Non-pigmented ciliary epithelial cell (primary cell): ENCODE measurements around the gene ALDOA.
"Not testable (repeated sequence)": the region's sequence is repeated elsewhere in the genome, so short reads cannot be mapped to it uniquely, and the experiment has no call there.

Source experiments
- DNase-seq: peaks from one replicate; pipeline ENCODE4 v3.0.0-alpha.2; 2010; ENCODE audit warnings: low read depth

The ALDOA gene

DNA sequence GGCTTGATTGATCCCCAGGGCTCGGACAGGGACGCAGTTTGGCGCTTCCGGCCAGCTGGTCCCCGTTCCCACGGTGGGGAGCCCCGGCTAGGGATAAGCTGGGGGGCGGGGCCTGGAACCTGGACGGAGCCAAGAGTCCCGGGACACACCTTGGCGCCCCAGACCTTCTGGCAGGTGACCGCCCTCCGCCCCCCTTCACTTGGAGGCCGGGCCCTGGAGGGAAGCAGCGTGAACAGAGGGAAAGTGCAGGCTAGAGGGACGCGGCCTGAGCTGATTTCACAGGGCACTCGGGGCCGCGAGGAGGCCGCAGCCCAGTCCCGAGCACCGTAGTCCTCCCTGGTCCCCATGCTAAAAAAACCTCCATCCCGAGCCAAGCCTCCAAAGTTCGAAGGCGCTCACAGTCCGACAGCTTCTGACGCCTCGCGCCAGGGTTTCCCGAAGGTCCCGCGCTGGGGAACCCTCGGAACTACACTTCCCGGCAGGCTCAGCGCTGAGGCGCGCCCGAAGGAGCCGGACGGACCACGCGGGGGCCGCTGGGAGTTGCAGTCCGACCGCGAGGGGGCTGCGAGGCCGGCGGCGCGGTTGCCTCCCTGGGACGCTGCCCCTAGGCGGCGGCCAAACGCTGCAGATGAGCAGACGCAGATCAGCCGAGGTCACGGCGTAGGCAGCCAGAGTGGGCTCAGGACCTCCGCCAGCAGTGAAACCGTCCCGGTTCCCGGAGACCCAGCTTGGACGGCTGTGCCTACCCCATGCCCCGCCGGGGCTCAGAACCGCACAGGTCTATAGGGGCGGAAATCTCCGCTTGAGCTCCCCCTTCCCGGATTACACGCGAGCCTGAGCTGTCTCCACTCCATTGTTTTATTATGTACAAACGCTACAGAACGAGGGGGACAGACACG is 26.2 kb downstream of the ALDOA start, which contains the start of gene TBX6:
TSS of gene TBX6 (minus strand) at position 451 of the 899 bp plus-strand sequence. CDS start 731 bp downstream, outside the sequence.
- DNase-seq: no peak

DNA sequence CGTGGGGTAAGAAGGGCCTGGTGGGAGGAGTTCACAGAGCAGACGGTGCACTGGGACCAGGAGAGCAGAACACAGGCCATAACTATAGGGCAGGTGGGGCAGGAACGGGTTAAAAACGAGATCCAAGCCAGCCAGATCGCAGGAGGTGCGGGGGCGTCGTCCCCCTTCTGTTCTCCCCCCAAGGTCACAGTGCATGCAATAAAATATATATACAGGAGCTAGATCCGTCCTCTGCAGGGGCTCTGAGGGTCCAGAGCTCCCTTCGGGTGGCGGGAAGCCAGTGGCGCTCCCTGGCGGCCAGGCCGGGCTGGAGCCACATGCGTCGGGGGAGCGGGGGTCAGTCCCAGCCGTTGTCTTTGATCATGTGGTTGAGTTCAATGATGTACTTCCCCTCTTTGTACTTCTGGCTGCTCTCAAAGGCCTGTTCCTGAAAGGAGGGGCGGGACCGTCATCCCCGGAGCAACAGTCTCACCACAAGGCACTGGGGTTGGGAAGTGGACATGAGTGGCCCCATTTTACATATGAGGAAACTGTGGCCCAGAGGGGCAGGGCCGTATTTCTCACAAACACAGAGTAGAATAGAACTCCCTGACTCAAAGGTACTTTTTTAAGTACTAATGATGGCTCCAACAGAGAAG is 26.9 kb downstream of the ALDOA start:
- no peak for DNase-seq

DNA sequence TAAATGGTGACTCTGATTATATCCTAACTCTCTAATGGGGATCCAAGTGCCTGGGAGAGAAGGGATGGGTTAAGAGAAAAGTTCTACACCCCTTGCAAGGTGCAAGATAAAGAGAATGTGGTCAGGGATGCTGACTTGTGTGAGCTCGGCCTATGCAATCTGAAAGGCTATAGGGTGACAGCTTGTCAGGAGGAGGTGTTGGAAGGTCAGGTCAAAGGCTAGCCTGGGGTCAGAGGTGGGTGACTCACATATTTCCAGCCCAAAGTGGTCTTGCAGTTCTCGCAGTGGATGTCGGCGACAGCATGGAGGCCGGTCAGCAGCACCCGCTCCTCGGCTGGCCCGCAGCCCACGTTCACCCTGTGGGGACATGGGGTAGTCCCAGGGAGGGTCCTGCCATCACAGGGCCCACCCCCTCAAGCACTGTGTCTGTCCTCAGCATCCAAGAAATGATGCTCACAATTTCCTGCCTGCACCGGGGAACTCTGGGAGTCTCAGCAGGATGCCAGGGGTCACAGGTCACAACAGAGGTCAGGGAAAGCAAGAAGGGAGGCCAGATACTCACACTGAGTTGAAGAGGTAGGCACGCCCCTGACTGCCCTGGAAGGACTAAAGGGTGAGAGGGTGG is 29.1 kb downstream of the ALDOA start:
- no peak for DNase-seq

DNA sequence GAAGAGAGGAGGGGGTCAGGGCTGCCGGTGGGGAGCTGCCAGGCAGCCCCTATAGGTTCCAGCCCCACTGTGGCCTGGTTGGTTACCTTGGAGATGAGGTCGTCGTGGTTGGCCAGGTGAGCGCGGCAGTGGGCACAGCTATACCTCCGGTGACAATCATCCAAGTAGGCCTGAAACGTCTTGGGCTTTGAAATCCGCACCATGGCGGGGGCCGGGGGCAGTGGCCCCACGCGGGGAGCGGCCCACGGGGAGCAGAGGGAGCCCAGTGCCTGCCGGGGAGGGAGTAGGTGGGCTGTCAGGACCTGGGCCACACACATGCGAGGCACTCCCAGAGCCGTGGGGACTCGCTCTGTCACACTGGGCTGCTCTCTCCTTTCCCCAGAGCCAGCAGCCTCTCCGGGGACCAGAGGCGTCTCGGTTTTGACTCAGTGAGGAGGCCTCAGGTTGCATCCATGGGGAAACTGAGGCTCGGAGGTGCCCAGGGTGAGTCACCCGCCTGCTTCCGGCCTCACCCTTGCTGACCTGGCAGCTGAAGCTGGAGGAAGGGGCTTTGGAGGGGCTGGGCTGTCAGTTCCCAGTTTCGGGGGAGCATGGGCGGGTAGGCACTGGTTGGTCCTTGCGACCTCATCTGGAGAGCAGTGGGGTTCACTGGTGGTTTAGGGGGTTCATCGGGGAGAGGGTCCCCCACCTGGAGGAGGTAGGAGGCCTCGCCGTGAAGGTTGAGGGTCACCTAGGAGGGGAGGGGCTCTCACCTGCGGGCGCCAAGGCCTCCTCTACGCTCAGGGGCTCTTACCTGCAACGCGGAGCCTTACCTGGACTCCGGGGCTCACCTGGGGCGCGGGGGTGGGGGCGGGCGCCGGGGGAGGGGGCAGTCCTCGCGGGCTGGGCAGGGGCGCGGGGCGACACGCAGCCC is 29.9 kb downstream of the ALDOA start:
- no peak for DNase-seq

DNA sequence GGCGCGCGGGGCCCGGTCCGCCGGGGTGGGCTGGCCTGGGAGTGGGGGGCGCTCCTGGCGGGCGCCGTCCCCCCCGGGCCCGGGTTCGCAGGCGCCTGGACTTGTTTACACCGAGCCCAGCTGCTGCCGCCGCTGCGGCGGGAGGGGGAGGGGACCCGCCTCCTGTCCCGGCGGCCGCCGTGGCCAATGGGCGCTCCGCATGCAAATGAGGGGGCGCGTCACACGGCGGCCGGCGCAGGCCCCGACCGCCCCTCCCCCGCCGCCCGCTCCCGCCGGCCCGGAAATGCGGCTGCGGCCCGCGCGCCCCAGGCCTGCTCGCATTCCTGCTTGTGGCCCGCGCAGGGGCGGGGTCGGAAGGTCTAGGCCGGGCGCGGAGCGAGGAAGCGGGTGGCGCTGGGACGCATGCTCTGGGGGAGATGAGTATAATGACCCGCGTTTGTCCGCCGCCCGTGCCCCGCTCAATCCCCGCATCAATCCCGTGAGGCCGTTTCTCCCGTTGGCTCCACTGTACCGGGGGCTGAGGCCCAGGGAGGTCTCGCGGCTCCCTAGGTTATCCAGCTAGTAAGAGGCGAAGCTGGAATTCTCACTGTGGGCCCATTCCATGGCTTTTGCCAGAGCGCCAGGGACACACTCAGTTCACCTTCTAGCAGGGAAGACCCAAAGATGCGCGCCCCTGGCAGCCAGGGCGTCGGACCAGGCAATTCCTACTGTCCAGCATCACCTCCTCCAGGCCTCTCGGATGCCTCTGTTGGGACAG is 30.7 kb downstream of the ALDOA start, which contains the start of gene YPEL3:
TSS of gene YPEL3 (minus strand) at position 109 of the 757 bp plus-strand sequence. CDS start 731 bp downstream, outside the sequence.
- DNase-seq: no peak

DNA sequence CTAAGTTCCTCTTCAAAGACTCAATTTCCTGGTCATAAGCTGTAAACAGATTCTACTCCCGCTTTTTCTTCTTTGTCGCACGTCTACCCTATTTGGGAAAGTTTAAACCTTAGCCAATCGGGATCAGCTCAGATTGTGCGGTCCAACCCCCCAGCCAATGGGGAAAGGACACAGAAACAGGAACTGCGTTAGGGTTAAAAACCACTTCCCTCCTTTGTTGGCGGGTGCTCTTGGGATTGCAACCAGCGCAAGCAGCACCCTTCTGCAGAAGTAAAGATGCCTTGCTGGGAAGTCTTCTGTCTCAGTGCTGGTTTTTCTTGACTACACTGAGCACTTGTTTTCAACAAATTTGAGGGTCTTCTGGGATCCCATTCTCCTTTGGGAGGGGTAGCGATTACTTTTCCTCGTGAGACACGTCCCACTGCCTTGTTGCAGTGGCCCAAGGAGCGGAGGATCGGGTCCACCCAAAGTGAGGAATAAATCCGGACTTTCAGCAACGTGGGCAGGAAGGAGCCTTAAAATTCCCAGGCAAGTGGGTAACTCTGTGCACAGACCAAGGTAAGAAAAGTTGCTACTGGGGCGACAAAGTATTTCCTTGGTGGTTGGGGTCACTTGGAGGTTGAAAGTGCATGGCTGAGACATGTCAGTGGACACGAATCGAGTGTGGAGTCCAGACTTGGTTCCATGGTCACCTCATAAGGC is 31.5 kb downstream of the ALDOA start:
- no peak for DNase-seq

DNA sequence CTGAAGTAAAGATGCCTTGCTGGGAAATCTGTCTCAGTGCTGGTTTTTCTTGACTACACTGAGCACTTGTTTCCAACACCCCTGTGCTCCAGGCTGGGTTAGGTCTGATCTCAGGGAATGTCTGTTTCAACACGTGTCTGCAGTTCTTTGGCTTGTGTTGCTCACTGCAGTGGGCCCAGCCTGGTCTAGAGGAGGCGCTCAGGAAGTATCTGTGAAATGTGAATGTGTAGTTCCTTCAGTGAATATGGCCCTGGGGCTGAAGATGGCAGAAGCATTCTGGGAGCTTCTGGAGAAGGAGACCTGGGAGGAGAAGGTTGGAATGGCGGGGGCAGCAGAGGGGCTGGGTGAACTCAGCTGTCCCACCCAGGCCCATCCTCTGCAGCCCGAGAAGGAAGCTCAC is 38.5 kb downstream of the ALDOA start:
- DNase-seq: no peak

DNA sequence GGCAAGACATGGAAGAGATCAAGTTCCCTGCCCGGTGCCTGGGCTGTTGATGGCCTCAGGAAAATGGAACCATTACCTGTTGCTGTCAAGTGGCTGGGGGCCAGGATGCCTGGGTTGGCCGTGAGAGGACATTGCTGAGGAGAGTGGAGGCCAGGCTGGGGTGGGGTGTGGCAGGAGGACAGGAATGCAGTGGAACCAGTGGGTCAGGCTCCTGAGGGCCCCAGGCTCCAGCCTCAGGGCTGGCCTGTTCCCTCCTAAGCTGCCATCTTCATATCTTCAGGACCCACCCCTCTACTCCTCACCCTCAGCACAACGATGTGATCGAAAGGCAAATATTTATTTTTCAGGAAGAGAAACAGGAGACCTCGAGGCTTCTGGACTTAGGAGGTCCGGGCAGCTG is 38.9 kb downstream of the ALDOA start:
- no peak for DNase-seq

DNA sequence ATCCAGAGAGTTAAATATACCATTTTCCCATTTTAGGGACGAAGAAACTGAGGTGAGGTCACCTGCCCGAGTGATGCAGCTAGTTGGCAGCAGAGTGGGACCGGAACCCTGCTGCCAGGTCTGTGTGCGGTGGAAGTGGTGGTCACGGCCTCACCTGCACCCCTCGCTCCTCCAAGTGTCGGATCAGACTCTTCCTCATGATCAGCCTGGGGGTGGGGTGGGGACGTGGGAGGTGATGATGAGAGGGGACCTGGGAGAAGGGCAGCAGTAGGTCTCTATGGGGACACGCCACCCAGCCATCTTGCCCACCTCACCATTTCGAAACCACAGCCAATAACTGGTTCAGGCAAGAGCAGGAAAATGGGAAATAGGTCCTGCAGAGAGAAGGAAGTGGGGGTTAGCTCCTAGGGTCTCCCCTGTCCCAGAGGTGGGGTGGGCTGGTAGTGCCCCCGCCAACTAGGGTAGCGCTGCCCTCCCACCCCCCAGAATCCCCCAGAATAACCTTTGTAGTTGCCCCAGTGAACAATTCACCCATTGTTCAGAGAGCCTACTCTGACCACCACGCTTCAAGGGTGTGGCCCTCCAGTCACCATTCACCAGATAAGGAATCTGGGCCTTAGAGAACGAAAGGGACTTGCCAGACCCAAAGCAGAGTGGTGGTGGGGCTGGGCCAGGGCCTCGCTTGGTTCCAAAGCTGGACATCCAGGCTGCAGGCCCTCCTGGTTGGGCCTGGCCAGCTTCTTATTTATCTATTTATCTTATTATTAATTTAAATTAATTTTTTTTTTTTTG is 42.7 kb downstream of the ALDOA start:
- DNase-seq: no peak

DNA sequence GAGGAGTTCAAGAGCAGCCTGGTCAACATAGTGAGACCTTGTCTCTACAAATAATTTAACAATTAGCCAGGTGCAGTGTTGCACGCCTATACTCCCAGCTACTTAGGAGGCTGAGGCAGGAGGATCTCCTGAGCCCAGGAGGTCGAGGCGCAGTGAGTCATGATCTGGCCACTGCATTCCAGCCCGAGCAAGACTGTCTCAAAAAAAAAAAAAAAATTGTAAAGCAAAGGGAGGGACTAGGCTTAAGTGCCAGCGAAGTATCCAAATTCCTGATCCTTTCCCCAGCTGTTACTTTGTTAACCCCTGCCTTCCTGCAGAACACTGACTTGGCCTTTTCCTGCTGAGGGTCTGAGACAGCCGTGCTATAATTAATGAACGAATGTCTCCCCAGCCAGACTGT is 45.1 kb downstream of the ALDOA start:
- DNase-seq: no peak

DNA sequence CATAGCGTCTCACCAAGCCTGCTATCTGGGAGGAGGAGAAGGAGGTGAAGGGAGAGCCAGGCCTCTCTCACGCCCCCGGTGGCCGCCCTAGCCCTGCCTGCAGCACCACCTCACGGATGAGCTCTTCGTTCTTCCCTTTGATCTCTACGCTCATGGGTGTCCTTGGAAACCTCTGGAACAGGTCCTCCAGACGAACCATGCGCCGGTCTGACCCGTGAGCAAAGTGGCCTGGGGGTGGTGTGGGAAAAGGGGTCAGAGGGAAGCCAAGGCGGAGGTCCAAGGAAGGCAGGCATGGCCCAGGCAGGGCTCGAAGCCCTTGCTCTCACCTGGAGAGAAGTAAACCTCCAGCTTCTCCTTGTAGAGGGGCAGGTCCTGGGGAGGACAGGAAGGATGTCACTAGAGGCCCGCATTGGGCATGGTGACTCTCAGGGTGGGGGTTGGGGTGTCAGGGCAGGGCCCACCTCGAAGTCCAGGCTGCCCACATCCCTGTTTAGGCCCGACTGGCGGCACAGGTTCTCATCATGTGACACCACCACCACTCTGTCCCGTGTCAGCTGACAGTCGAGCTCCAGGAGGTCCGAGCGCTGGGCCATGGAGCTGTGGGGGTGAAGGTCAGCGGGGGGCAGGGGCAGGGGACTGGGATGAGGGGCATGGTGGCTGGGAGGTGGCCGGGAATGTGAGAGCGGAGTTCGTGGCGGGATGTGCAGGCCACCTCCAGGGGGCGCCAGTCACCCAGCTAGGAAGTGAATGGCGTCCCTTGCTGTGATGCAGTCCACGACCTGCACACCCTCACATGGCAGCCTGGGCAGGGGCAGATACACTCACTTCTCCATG is 46.9 kb downstream of the ALDOA start:
- DNase-seq: no peak

DNA sequence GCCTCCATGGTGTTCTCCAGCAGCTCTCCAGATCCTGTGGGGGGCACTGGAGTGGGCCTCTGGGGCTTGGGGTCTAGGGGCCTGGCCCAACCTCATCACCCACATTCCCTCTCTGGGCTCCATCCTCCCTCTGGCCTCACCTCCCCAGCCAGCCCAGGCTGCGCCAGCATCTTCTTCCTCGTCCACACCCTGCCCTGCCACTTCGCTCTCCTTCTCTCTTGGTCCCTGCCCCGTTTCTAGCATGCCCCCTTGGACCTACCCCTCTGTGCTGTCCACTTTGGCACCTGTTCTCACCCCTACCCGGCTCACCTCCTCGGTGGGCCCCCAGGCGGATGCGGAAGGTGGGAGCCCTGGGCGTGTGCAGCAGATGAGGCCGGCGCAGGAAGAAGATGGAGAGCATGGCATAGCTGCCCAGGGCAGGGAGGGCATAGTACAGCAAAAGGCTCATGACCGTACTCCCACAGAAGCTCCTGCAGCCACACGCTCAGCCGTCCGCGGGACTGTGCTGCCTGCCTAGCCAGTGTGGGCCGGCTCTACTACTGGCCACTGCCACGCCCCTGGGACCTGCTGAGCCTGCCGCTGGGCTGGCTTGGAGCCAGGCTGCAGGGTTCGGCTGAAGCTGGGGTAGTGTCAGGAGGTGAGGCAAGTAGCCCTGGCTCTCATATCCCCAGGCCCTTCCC is 47.6 kb downstream of the ALDOA start, which contains the start of gene GDPD3:
TSS of gene GDPD3 (minus strand) at position 507 of the 680 bp plus-strand sequence. CDS start at position 448, 59 bp downstream.
- DNase-seq: no peak

DNA sequence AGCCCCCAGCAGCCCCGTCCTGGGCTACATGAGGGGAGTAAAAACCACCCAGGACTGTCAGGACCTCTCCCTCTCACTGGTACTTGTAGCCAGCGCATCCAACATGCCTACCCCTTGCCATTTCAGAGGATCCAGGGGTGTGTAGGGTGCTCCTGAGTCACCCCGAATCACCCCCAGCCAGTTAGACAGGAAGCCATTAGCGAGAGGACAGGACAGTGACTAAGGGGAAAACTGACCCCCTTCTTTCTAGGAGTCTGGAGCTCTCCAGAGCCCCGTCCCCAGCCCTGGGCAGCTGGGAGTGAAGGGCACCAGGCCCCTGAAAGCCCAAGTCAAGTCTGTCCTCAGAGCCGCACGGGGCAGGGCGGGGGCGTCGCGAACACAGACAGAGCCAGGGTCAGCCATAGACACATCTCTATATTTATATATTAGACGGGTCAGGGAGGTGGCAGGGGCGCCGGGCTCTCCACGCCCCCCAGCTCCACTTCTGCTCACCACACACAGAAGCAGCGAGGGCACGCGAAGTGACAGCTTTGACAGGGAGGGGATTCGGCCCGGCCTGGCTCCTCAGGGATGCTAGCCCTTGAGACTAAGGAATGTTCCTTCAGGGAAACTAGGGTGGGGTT is 48.3 kb downstream of the ALDOA start:
- no peak for DNase-seq

DNA sequence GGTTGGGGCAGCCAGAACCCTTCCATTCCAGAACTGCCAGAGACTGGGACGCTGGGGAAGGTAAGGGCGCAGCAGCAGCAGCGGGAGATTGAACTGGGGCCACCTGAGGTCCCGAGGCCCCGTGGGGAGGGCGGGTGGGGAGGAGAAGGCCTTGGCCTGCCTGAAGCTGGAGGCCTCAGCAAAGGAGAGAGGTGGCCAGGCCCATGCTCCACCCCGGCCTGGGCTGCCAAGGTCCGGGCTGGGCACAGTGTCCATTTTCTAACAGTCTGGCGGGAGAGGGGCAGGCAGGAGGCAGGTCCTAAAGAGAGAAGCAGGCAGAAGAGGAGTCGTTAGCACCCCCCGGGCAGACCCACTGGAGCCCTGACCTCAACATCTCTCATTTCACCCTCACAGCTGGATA is 48.9 kb downstream of the ALDOA start:
- no peak for DNase-seq

DNA sequence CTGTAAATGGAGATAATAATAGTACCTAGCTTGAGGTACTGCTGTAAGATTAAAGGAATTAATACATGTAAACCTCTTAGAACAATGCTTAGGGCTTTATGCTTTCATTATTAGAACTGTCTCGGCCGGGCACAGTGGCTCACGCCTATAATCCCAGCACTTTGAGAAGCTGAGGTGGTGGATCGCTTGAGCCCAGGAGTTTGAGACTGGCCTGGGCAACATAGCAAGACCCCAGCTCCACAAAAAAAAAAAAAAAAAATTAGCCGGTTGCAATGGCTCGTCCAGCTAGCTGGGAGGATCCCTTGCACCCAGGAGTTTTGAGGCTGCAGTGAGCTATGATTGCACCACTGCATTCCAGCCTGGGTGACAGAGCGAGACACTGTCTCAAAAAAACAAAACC is 49.3 kb downstream of the ALDOA start:
- DNase-seq: not testable (repeated sequence)

DNA sequence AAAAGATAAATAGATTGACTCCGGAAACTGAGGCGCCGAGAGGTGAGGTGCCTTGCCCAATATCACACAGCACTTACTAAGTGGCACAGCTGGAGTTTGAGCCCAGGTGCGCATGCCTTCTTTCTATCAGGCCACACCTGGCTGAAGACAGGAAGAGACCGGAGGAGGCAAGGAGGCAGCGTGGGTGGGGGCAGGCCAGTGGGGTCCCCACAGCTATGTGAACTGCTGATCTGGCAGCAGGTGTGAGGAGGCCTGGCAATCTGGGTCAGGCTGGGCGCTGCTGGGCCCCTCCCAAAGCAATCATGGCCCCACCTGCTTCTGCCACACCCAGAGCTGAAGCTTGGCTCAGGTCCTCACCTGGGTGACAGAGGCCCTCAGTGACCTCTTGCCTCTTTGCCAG is 49.7 kb downstream of the ALDOA start:
- DNase-seq: no peak
